Psoas muscle (tissue), 8 donors: ENCODE measurements around the gene SHISAL1. TPM values are rescaled to one million over a fixed set of nuclear protein-coding genes. Genes with fewer than 3 reads are reported as not detected.

ENCODE experiments used
- ATAC-seq, 4 donors: fragments of 200-7000 bp; cut with Tn5 transposase; one replicate each; pipeline ENCODE4 v1.9.1; 2020; ENCODE audit warnings: moderate library complexity in 3 of 4, mild to moderate bottlenecking in 2 of 4
- DNase-seq, 2 donors: peaks; one replicate each; pipeline ENCODE4 v3.0.0-alpha.2; 2020
- H3K27ac ChIP-seq: fragments of 200-600 bp; one replicate; pipeline ENCODE4 v1.8.0; 2022
- H3K27me3 ChIP-seq, 3 donors: fragments of 200-600 bp in 1 of 3; one replicate each; pipeline versions ENCODE4 v1.6.1 to v1.8.0; 2013 to 2022; ENCODE audit warnings: low read length in 2 of 3, mild to moderate bottlenecking in 2 of 3, moderate library complexity in 1 of 3; ENCODE audit not compliant: insufficient read depth in 3 of 3
- H3K36me3 ChIP-seq, 2 donors: fragments of 200-600 bp in 1 of 2; one replicate each; pipeline versions ENCODE4 v1.6.1 to v1.8.0; 2013 to 2022; ENCODE audit warnings: low read depth in 1 of 2, mild to moderate bottlenecking in 1 of 2, moderate library complexity in 1 of 2; ENCODE audit not compliant: insufficient read depth in 1 of 2
- H3K4me1 ChIP-seq: fragments of 200-600 bp; one replicate; pipeline ENCODE4 v1.8.0; 2022
- H3K4me3 ChIP-seq: fragments of 200-600 bp; one replicate; pipeline ENCODE4 v1.8.0; 2022; ENCODE audit warnings: mild to moderate bottlenecking
- H3K9me3 ChIP-seq: fragments of 200-600 bp; one replicate; pipeline ENCODE4 v1.8.0; 2022
- WGBS, 3 donors: extraction: QIAGEN DNeasy Blood & Tissue Kit; methylation state at CpG; one replicate each; pipeline versions ENCODE4 v1.1.6 to v1.1.7; 2013; 5-methylcytosine and 5-hydroxymethylcytosine counted together
- intact Hi-C, 2 donors: fragments of 100-400 bp; cut with DNase I; formaldehyde crosslinking; loops; one replicate each; pipeline versions ENCODE4 v1.11.0 to v1.14.2; 2022
- polyA plus RNA-seq, 3 donors: library from polyadenylated mRNA; stranded (reverse); fragments of 200-250 nt; gene quantifications; one replicate each; pipeline ENCODE4 v1.2.3, GENCODE V29; 2013
- total RNA-seq, 4 donors: library from RNA; stranded (reverse); fragmentation: NEBNext Ultra II Directional in 2 of 4; extraction: Animal tissue kit (Norgen Biotek cat#: 25700) in 2 of 4; gene quantifications; one replicate each; pipeline versions ENCODE4 v1.2.1 to v1.2.4, GENCODE V29; 2021 to 2023
- TF ChIP-seq, protein P1 (sequence below): fragments of 200-600 bp; IDR thresholded peaks from one replicate; pipeline ENCODE4 v1.8.0; 2022; ENCODE audit warnings: antibody characterized with exemption
- donor health status: healthy with polysubstance abuse.
- donor health status: DM: no; HTN: no; CAD: no; lungs with moderate emphysema.
- donor health status: Bipolar disorder and iron deficiency.
- donor health status: healthy.
- donor health status: DM: yes; HTN: yes; CAD: no.
- donor health status: DM: no; HTN: no; CAD: no.
- donor health status: DM: no; HTN: no; CAD: no.
- donor health status: DM: yes; HTN: yes; CAD: no.

Gene SHISAL1
- total and polyA plus RNA-seq, 7 donors = 0.01 to 0.24 (median 0.06) TPM; not detected in 1

DNA sequence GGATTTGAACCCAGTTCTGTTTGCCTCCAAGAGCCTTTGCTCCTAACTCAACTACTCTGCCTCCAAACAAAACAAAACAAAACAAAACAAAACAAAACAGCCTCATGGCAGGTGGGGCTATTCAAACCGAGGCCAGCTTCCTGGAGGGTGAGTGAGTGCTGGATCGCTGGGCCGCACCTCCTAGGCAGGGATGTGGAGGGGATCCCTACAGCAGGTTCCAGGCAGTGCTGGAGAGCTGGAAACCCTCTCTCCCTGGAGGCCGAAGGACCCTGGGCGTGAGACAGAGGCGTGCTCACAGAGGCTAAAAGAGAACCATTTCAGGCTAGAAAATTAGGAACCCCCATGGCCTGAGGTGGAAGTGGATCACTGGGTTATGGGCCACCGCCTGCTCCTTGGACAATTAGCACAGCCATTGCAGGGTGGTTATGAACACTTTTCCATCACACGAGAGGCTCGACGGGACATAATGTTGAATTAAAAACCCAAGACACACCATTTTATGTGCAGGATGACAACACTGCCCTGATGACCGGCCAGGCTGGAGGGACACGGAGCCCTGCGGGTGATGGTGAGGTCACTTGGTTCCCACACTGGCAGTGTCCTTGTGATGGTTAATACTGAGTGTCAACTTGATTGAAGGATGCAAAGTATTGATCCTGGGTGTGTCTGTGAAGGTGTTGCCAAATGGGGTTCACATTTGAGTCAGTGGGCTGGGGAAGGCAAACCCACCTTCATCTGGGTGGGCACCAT lies 35.2 kb downstream of the SHISAL1 start:
- Histone ChIP-seq H3K27ac (no peak overlapping the region), H3K9me3 (no peaks in the 10 kb centered on the region), H3K4me3 (no peak overlapping the region), H3K27me3 (peaks cover 0 to 43% (median 17%) of the 10 kb centered on the region in 3 donors), H3K36me3 (no peaks in the 10 kb centered on the region), H3K4me1 (no peaks in the 10 kb centered on the region)
- intact Hi-C loops = no loop called here
- TF ChIP-seq, protein P1, sequence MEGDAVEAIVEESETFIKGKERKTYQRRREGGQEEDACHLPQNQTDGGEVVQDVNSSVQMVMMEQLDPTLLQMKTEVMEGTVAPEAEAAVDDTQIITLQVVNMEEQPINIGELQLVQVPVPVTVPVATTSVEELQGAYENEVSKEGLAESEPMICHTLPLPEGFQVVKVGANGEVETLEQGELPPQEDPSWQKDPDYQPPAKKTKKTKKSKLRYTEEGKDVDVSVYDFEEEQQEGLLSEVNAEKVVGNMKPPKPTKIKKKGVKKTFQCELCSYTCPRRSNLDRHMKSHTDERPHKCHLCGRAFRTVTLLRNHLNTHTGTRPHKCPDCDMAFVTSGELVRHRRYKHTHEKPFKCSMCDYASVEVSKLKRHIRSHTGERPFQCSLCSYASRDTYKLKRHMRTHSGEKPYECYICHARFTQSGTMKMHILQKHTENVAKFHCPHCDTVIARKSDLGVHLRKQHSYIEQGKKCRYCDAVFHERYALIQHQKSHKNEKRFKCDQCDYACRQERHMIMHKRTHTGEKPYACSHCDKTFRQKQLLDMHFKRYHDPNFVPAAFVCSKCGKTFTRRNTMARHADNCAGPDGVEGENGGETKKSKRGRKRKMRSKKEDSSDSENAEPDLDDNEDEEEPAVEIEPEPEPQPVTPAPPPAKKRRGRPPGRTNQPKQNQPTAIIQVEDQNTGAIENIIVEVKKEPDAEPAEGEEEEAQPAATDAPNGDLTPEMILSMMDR = no peak
- 81 to 83% (median 82%) methylated on average over 13 of the region's 13 CpGs for WGBS, 3 donors
- ATAC-seq (no peak), DNase-seq (no peak)

DNA sequence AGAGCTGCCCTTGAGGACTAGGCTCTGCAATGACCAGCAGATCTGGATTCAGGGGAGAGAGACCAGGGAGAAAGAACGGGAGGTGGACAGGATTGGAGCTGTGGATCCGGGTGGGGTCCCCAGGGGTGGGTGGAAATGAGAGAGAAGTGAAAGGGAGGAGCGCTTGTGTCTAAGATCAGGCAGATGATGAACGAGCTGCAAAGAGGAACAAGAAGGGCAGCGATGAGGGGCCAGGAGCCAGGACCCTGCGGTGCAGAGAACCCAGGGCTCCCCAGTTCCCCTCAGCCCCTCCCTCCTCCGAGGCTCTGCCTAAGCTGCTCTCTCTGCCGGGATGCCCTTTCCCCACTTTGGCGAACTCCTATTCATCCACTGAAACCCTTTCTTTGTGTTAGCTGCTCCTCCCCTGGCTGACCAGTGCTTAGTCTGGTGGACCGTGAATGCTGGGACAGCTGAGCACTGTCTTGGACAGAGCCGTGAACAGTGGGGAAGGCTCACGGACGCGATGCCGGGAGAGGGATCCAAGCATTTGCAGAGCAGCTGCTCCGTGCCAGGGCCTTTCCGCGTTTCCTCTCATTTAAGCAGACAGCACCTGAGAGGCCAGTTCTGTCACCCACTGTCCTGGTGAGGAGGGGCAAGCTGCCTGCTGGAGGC lies 35.9 kb downstream of the SHISAL1 start:
- Histone ChIP-seq H3K27ac (no peak overlapping the region), H3K4me3 (no peak overlapping the region), H3K9me3 (no peaks in the 10 kb centered on the region), H3K36me3 (no peaks in the 10 kb centered on the region), H3K27me3 (peaks cover 0 to 36% (median 12%) of the 10 kb centered on the region in 3 donors), H3K4me1 (no peaks in the 10 kb centered on the region)
- TF ChIP-seq, protein P1 = no peak
- 51 to 57% (median 54%) methylated on average over 18 of the region's 18 CpGs for WGBS, 3 donors
- ATAC-seq (no peak), DNase-seq (peak in 1 of 2 donors; percentile 6)
- intact Hi-C loops = no loop called here

DNA sequence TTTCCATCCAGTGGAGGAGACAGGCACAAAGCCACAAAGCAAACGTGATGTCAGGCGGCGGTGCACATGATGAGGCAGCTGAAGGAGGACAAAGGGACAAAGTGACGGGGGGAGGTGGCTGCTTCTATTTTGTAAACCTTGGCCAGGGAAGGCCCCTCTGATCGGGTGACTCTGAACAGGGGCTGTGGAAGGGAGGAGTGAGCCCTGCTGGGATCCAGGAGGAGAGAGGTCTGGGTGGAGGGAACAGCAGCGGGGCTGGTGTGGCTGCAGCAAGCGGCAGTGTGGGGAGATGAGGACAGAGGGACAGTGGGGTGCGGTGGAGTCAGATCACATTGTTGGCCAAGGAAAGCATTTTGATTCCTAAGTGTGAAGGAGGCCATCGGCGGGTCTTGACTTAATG lies 36.7 kb downstream of the SHISAL1 start:
- Histone ChIP-seq H3K4me3 (no peak overlapping the region), H3K9me3 (no peaks in the 10 kb centered on the region), H3K27ac (no peak overlapping the region), H3K36me3 (no peaks in the 10 kb centered on the region), H3K4me1 (no peaks in the 10 kb centered on the region), H3K27me3 (peaks cover 0 to 32% (median 10%) of the 10 kb centered on the region in 3 donors)
- peak in 1 of 2 donors; percentile 20 for DNase-seq
- intact Hi-C loops = no loop called here
- 53 to 72% (median 56%) methylated on average over 10 of the region's 10 CpGs for WGBS, 3 donors
- no peak for ATAC-seq
- TF ChIP-seq, protein P1 = no peak

DNA sequence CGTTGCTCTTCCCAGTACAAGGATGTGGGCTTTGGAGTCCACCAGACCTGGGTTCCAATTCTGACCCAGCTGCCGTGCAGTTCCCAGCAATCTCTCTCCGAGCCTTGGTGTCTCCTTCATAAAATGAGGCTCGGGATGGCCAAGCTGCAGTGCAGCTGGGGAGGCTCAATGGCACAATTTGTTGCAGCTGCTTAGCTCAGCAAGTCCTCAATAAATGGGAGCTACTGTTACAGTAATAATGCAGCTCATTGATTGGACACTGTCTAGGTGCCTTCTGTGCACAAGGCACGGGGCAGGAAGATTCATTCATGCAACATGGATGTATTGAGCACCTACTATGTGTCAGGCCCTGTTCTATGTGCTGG lies 37.1 kb downstream of the SHISAL1 start:
- no peak for ATAC-seq
- H3K4me3 ChIP-seq = no peak overlapping the region
- no peaks in the 10 kb centered on the region for H3K36me3 ChIP-seq
- intact Hi-C loops = no loop called here
- no peaks in the 10 kb centered on the region for H3K9me3 ChIP-seq
- peaks cover 0 to 27% (median 10%) of the 10 kb centered on the region in 3 donors for H3K27me3 ChIP-seq
- TF ChIP-seq, protein P1 = no peak
- DNase-seq = peak in 1 of 2 donors; percentile 19
- no peak overlapping the region for H3K27ac ChIP-seq
- WGBS, 3 donors = 37 to 53% (median 51%) methylated on average over 5 of the region's 5 CpGs
- H3K4me1 ChIP-seq = no peaks in the 10 kb centered on the region
